HG02571 (cell line): ENCODE results near the gene CD99L2.
"Not testable (repeated sequence)": the region's sequence is repeated elsewhere in the genome, so short reads cannot be mapped to it uniquely, and the experiment has no call there.

Experiments used
- ATAC-seq: cut with Tn5 transposase; IDR thresholded peaks from one replicate; pipeline ENCODE4 v1.9.1; 2021; ENCODE audit warnings: mild to moderate bottlenecking, moderate library complexity; ENCODE audit not compliant: unreplicated experiment

The CD99L2 gene

DNA sequence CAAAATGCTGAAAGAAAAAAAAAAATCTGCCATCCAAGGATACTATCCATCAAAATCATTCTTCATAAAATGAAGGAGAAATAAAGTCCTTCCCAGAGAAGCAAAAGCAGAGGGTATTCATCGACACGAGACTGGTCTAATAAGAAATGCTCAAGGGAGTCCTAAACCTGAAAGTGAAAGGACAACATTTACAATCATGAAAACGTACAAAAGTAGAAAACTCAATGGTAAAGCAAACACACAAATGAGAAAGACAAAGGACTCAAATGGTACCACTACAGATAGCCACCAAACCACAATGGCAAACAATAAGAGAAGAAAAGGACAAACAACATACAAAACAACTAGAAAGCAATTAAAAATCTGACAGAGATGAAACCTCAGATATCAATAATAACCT lies 41.0 kb downstream of the CD99L2 start:
- ATAC-seq: no peak

DNA sequence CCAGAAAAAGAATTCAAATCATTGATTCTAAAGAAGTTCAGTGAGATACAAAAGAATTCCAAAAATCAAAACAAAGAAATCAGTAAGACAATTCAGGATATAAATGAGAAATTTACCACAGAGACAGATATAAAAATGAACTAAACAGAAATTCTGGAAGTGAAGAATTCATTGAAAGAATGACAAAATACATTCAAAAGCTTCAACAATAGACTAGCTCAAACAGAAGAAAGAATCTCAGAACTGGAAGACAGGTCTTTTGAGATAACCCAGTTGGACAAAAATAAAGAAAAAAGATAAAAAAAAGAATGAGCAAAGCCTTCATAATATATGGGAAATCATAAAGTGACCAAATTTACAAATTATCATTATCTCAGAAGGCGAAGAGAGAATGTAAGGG lies 41.7 kb downstream of the CD99L2 start:
- ATAC-seq: no peak

DNA sequence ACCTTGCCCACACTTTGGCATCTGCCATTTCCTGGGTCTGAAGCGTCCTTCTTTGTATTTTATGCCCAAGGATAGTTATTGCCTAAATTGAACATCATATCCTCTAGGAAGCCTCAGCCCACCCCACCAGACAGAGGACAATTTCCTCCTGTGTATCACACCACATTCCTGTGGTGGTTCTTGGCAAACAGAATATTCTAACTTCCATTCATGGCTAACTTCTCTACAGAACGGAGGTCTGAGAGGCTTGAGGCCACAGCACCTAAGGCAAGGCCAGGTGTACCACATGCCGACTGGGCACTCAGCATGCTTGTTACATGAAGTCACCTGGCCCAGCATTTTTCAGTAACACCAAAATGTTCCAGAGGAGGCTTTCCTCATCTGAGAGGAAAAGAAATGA lies 42.4 kb downstream of the CD99L2 start:
- ATAC-seq: no peak

DNA sequence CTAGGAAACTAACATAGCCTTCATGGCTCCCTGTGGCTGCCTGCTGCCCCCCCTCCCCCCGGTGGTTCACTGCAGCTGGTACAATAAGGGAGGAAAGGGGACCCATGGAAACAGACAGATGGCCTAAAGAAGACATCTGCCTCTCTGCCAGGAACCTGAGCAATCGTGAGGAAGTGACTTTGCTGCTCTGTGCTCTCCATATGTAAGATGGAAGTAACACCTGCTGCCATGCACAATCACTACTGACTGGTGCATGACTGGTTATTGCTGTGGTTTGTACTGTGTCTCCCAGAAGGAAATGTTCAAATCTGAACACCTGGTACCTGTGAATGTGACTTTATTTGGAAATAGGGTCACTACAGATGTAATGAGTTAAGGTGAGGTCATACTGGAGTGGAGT lies 43.6 kb downstream of the CD99L2 start:
- no peak for ATAC-seq

DNA sequence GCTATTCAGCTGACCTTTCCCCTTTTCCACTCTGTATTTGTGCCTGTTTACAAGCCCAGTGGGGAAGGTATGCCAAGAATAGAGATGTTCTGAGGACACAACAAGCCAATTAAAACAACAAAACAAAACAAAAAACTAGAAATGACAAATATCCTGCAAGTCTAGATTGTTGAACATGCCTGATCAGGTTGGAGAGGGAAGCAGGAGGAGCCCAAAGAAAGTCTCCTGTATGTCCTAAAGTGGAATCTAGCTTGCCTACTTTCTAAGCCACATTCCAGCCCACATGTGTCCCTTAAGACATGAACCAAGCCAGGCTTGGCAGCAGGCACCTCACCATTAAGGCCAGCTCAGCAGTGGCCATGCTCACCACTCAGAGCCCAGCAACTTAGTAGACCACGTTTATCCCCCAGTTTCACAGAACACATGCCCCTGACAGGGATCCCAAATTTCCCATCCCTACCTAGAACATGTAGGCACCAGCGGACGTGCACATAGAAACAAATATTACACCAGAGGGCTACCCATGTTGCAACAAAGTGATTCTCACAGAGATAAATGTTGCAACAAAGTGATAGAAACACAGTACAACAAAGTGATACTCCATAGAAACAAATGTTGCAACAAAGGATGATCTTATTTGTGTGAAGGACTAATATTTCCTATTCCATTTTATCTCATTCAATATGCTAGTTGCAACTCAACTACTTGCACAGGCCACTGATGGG lies 48.3 kb downstream of the CD99L2 start:
- no peak for ATAC-seq

DNA sequence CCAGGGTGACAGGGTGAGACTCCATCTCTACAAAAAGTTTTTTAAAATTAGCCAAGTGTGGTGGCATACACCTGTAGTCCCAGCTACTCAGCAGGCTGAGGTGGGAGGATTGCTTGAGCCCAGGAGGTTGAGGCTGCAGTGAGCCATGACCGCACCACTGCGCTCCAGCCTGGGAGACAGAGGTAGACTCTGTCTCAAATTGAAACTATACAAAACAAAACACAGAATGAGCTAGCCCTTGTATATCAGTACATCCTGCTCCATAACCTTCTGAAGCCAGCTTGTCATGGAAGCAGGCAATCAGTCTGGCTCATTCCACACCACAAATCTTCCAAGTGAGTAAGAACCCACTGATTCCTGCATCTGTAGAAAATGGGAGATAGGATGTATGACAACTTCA lies 49.0 kb downstream of the CD99L2 start:
- ATAC-seq: no peak

DNA sequence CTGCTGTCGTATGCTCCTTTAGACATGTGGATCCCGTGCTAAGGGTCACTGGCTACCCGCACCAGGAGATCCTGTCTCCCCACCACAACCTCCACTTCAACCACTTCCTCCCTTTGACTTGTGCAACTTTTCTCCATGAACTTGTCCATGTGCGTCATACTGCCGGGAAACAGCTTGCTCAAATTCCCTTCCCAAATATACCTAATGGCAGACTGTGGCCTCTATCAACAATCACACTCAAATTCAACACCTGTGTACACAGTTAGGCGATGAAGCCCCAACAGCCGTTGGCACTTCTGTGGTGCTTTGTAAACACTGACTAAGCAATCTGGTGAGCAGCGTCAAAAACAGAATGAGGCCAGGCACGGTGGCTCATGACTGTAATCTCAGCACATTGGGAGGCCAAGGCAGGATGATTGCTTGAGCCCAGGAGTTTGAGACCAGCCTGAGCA lies 49.5 kb downstream of the CD99L2 start:
- no peak for ATAC-seq

DNA sequence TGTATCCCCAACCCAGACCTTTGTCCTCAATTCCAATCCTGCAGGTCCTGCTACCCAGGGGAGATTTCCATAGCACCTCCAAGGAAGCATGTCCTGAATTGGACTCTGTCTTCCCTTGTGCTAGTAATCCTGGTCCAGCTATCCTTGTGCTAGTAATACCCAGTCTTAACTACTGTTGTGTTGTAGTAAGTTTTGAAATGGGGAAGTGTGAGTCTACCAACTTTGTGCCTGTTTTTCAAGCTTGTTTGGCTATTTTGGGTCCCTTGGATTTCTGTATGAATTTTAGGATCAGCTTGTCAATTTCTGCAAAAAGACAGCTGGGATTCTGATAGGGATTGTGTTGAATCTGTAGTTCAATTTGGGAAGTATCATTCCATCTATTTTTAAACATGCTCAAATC lies 51.4 kb downstream of the CD99L2 start:
- no peak for ATAC-seq

DNA sequence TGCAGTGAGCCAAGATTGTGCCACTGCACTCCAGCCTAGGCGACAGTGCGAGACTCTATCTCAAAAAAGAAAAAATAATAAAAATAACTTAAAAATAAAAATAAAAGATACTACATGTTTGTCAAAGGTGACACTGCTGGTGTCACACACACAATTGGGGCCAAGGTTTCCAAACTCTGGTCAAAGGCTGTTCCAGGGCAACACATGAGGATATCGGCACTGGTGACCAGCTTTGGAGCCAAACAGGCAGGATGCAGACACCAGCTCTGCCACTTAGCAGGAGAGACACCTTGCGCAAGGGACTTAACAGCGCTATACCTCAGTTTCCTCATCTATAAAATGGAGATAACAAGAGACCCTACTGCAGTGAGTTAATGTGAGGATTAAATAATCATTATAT lies 52.3 kb downstream of the CD99L2 start:
- no peak for ATAC-seq

DNA sequence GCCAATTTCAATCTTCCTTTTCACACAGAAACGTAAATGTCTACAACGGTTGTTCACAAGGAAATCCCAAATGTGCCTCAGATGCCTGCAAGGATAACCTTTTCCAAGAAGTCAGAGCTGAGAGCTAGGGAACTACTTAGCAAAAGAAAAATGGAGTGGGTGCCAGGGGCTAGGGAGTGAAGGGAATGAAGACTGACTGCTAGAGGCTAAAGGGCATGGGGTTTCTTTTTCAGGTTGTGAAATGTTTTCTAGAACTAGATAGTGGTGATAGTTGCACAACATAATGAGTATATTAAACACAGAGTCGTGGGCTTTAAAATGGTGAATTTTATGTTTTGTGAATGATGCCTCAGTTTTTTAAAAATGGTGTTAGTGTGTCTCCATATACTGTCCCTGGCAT lies 53.4 kb downstream of the CD99L2 start:
- ATAC-seq: no peak

DNA sequence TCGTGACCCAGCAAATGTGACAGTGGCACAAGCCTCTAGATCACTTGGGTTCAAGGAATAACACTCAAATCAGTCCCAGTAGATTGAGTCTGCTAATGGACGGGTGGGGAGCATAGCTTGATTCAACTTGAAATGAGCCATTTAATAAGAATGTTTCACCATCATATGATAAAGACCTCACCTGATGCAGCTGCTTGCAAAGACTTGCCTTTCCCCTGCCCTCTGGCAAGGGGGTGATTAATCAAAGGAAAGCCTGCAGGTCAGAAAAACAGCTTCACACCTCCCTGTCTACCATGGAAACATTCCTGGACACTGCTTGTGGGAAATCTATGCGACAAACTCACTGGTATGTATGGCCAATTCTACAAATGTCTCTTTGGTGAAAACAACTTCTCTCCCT lies 54.5 kb downstream of the CD99L2 start:
- ATAC-seq: no peak

DNA sequence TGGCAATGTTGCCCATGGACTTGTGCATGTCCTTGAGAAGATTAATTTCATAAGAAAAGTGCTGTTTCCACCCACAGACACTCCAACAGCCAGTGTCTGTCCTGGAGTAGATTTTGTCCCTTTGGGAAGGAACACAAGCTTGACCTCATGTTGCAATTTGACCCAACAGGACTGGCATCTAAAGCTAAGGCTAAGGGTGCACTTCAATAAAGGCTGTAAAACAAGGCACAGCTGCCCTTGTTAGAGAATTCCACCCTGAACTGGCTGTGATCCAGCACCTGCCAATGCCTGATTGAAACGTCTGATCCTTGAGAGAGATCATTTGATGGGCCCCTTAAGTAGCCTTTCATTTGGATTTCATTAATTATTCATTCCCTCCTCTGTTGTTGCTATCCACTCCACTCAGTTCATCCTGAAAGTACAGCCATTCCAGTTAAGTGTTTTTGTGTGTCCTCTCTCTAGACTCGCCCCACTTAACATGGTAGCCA lies 56.2 kb downstream of the CD99L2 start:
- no peak for ATAC-seq

DNA sequence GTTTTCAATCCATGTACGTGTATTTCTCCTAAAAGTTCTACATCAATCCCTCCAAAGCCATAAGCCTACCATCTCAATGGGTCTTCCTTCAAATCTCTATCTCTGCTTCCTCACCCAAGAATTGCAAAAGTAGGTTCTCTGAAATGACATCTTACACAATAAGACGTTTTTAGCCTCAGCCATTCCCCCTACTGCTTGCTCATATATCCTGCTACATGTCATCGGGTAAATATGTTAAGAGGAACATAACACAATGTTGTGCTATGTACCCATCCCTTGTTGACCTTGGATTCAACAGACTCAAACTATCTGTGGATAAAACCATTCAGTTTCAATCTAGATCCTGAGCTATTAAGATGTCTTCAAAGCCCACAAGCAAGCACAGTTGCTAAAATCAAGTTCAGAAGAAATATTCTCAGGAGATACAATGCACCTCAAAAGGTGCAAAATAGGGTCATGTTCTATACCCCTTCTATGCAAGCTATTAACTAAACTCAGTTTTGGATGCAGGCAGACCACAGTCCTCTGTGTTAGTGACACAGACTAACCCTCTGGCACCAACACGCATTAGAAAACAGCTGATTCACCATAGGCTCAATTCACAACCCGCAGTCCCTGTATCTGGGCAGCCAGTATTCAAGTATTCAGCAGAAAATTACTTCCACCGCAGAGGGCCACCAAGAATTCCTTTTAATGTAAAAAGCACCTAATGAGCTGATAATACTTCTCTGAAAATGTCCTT lies 56.8 kb downstream of the CD99L2 start:
- no peak for ATAC-seq

DNA sequence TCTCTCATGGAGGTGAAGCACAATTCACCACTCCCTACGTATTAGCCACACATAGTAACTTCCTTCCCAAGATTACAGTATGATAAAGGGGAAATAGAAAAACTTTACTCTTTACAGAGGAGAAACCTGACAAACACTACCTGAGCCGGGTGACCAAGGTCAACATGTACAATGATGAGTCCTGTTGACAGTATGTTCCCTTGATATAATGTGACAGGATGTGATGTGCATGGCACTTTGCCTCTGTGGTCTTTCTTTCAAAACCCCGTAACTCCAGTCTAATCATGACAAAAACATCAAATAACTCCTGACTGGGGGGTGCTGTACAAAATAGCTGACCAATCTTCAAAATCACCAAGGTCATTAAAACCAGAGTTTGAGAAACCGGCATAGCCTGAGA lies 60.6 kb downstream of the CD99L2 start:
- no peak for ATAC-seq

DNA sequence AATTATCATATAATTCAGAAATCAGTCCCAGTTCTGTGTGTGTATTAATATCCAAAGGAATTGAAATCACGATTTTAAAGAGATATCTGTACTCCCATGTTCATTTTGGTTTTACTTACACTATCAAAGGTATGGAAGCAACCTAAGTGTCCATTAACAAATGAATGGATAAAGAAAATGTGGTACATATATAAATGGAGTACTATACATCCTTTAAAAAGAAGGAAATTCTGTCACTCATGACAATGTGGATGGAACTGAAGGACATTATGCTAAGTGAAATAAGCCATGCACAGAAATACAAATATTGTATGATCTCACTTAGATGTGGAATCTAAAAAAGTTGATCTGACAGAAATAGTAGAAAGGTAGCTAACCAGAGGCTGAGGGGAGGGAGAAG lies 63.8 kb downstream of the CD99L2 start:
- ATAC-seq: no peak

DNA sequence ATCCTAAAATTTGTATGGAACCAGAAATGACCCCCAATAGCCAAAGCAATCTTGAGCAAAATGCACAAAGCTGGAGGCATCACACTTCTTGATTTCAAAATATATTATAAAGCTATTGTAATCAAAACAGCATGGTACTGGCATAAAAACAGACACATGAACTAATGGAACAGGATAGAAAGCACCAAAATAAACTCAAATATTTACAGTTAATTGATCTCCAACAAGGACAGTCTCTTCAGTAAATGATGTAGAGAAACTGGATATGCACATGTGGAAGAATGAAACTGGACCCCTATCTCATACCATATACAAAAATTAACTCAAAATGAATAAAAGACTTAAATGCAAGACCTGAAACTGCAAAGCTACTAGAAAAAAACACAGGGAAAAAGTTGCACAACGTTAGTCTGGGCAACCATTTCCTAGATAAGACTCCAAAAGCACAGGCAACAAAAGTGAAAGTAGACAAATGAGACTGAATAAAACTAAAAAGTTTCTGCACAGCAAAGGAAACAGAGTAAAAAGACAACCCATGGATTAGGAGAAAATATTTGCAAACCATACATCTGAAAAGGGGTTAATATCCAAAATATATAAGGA lies 64.9 kb downstream of the CD99L2 start:
- ATAC-seq: no peak

DNA sequence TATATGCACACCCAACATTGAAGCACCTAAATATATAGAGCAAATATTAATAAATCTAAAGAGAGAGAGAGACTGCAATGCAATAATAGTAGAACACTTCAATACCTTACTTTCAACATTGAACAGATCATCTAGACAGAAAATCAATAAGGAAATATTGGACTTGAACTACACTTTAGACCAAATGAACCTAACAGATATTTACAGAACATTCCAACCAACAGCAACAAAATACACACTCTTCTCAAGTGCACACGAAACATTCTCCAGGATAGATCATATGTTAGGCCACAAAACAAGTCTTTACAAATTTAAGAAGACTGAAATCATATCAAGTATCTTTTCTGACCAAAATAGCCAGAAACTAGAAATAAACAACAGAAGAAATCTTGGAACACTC lies 66.6 kb downstream of the CD99L2 start:
- no peak for ATAC-seq

DNA sequence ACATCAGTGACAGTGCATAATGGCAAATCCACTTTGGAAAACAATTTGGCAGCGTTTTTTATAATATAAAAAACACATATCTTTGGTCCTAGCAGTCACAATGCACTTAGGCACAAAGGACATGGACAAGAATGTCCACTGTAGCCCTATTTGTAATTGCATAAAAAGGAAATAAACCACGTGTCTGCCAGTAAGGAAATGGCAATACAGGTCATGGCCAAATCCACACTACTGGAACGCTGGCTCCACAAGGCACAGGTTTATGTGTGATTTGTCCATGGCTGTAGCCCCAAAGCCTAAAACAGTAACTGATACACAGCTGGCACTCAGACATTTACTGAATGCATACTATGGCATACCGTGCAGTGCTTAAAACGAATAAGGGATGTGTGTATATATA lies 69.7 kb downstream of the CD99L2 start:
- ATAC-seq: no peak

DNA sequence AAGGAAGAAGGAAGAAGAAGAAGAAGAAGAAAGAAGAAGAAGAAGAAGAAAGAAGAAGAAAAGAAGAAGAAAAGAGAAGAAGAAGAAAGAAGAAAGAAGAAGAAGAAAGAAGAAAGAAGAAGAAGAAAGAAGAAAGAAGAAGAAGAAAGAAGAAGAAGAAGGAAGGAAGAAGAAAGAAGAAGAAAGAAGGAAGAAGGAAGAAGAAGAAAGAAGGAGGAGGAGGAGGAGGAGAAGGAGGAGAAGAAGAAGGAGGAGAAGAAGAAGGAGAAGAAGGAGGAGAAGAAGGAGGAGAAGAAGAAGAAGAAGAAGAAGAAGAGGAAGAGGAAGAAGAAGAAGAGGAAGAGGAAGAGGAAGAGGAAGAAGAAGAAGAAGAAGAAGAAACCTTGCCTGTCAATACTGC lies 74.1 kb downstream of the CD99L2 start:
- ATAC-seq: not testable (repeated sequence)

DNA sequence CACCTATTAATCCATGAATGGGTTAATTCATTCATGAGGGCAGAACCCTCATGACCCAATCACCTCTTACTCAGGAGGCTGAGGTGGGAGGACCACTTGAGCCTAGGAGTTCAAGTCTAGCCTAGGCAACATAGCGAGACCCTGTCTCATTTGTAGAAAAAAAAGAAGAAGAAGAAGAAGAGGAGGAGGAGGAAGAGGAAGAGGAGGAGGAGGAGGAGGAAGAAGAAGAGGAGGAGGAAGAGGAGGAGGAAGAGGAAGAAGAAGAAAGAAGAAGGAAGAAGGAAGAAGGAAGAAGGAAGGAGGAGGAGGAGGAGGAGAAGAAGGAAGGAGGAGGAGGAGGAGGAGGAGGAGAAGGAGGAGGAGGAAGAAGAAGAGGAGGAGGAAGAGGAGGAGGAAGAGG lies 74.6 kb downstream of the CD99L2 start:
- not testable (repeated sequence) for ATAC-seq

DNA sequence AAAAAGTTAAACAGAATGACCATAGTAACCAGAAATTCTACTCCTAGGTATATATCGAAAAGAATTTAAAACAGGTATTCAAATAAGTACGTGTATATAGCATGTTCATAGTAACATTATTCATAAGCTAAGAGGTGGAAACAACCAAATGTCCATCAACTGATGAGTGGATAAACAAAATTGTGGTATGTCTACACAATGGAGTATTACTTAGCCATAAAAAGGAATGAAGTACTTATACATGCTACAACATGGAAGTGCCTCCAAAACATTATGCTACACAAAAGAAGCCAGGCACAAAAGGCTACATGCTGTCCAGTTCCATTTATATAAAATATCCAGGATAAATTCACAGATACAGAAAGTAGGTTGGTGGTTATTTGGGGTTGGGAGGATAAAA lies 76.5 kb downstream of the CD99L2 start:
- ATAC-seq: no peak

DNA sequence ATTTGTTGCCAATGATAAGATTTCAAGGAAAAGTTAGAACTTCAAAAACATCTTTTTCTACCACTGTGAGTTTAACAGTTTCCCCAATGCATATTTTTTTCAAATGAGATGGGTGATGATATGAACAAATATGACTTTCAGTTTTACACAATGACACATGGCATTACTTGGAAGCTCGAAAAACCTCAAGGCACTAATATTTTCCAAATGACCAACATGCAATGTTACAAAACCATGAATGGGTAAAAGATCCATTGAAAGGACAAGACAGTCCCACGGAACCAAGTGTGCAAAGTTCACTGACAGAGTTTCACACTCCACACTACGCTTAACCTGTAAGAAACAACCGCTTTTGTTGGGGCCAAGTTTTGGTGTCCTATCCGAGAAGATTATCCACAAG lies 84.5 kb downstream of the CD99L2 start:
- no peak for ATAC-seq
